22Rv1 (cell line): ENCODE measurements around the gene GPC5.
"Not testable (repeated sequence)": the region's sequence is repeated elsewhere in the genome, so short reads cannot be mapped to it uniquely, and the experiment has no call there.

Experiments used
- H3K27ac ChIP-seq: fragments of 450-650 bp; 2 replicates; pipeline ENCODE4 v1.5.1; 2017
- ZFX ChIP-seq: fragments of 450-650 bp; IDR thresholded peaks from 2 replicates; pipeline ENCODE4 v1.6.1; 2017; ENCODE audit warnings: antibody characterized with exemption, borderline replicate concordance
- TF ChIP-seq, protein P1 (sequence below): fragments of 450-650 bp; IDR thresholded peaks from 2 replicates; pipeline ENCODE4 v1.5.1; 2017; ENCODE audit warnings: mild to moderate bottlenecking

GPC5 gene

GRCh38 chr13:92259523-92259922 lies 861.1 kb downstream of the GPC5 start:
- TF ChIP-seq ZFX, result no peak
- TF ChIP-seq, protein P1, sequence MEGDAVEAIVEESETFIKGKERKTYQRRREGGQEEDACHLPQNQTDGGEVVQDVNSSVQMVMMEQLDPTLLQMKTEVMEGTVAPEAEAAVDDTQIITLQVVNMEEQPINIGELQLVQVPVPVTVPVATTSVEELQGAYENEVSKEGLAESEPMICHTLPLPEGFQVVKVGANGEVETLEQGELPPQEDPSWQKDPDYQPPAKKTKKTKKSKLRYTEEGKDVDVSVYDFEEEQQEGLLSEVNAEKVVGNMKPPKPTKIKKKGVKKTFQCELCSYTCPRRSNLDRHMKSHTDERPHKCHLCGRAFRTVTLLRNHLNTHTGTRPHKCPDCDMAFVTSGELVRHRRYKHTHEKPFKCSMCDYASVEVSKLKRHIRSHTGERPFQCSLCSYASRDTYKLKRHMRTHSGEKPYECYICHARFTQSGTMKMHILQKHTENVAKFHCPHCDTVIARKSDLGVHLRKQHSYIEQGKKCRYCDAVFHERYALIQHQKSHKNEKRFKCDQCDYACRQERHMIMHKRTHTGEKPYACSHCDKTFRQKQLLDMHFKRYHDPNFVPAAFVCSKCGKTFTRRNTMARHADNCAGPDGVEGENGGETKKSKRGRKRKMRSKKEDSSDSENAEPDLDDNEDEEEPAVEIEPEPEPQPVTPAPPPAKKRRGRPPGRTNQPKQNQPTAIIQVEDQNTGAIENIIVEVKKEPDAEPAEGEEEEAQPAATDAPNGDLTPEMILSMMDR, result no peak
- H3K27ac ChIP-seq, result no peak overlapping the region

GRCh38 chr13:92260363-92260762 lies 861.9 kb downstream of the GPC5 start:
- no peak overlapping the region for H3K27ac ChIP-seq
- TF ChIP-seq, protein P1, result no peak
- no peak for TF ChIP-seq ZFX

DNA sequence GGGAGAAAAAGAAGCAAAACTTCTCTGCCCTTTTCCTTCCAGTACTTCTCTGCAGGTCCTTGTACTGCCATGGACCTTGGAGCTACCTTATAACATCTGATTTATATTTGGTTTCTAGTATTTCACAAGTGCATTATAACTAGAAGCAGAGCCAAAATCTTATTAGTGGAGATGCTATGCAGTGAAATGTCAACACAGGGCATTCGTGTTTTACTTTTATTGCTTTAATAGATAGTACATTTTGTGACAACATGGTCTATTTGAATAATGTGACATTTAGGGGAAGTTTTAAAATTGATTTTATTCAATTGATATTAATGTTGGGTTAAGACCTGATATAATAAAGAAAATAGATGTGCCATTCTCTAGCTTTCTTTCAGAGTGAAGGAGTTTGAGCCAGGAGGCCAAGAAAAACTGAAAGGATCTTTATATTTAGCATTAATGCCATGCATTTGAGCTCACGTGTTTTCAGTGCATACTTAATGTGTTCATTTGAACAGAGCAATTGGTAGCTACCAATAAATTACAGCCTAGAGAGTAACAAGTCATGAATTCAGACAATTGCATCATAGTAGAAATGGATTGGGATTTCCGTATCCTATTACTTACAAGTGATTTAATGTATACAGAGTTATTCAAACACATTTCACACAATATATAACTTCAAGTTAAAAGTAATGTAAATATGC lies 863.8 kb downstream of the GPC5 start:
- no peak overlapping the region for H3K27ac ChIP-seq
- TF ChIP-seq, protein P1, result no peak
- no peak for TF ChIP-seq ZFX

GRCh38 chr13:92265408-92265807 lies 867.0 kb downstream of the GPC5 start:
- no peak overlapping the region for H3K27ac ChIP-seq
- no peak for TF ChIP-seq ZFX
- TF ChIP-seq, protein P1, result no peak

DNA sequence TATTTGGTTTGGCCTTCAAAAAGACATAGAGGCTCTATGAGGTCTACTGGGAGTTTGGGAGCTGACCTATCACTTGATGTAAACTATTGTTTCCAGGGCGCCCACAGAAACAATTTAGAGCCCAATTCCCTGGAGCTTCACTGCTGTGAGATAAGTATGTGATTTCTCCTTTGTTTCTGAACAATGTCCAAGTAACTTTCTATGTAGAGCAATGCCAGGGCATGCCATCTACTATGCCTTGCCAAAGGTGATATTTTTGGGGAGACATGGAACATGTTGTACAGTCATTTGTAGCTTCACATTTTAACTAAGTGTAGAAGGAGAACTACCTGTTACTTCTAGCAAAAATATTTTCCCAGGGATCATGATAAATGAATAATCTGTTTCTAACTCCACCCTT lies 872.6 kb downstream of the GPC5 start:
- no peak overlapping the region for H3K27ac ChIP-seq
- no peak for TF ChIP-seq ZFX
- TF ChIP-seq, protein P1, result no peak

DNA sequence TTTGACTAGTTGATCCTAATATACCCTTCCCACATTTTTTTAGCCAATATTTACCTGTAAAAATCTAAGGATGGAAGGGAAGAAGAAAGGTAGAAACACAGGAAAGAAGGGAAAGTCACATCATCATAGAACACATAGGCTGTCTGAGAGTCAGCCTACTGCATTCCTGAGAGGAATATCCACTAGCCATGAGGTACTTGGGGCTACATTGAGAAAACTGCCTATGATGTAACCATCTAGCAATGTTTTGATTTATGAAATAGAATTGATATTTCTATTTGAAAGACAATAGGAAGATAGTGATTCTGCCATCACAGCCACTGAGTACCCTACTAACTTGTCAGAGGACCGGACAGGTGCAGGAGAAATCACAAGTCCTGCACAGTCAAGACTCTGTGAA lies 873.8 kb downstream of the GPC5 start:
- H3K27ac ChIP-seq, result no peak overlapping the region
- TF ChIP-seq, protein P1, result no peak
- TF ChIP-seq ZFX, result no peak

- not testable (repeated sequence) for H3K27ac ChIP-seq
These were observed 882.6 kb downstream of the GPC5 start for GRCh38 chr13:92280986-92281385.

DNA sequence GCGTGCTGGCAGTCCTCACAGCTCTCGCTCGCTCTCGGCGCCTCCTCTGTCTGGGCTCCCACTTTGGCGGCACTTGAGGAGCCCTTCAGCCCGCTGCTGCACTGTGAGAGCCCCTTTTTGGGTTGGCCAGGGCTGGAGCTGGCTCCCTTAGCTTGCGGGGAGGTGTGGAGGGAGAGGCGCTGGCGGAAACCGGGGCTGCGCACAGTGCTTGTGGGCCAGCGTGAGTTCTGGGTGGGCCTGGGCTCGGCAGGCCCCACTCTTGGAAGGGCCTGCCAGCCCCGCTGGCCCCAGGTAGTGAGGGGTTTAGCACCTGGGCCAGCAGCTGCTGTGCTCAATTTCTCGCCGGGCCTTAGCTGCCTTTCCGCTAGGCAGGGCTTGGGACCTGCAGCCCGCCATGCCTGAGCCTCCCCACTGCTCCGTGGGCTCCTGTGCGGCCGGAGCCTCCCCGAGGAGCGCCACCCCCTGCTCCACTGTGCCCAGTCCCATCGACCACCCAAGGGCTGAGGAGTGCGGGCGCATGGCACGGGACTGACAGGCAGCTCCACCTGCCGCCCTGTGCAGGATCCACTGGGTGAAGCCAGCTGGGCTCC lies 892.4 kb downstream of the GPC5 start:
- H3K27ac ChIP-seq, result not testable (repeated sequence)

- not testable (repeated sequence) for H3K27ac ChIP-seq
These were observed 896.1 kb downstream of the GPC5 start for GRCh38 chr13:92294533-92294932.

GRCh38 chr13:92296154-92296671 lies 897.8 kb downstream of the GPC5 start:
- not testable (repeated sequence) for H3K27ac ChIP-seq
